ENCODE measurements around the gene CCDC141.

CCDC141 gene

DNA sequence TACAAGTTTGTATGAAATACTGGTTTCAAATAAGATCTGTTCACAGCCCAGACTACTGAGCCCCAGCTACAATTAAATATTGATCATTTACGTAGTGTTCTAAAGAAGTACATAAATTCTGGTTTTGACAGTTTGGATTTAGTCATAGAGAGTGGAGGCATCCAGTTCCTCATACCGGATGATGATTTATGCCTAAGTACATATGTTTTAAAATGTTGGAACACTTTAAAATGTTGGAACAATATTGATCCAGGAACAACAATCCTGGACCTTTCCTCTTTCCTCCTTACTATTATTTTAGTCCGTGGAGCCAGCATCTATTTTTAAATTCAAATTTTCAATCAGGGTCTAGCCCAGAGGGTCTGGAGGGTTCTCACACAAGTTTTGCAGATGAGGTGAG, 220.0 kb downstream of the CCDC141 start:
- DNase-seq (ENCODE audit: low read depth in 1 of 2, low spot score in 1 of 2), result no peak

DNA sequence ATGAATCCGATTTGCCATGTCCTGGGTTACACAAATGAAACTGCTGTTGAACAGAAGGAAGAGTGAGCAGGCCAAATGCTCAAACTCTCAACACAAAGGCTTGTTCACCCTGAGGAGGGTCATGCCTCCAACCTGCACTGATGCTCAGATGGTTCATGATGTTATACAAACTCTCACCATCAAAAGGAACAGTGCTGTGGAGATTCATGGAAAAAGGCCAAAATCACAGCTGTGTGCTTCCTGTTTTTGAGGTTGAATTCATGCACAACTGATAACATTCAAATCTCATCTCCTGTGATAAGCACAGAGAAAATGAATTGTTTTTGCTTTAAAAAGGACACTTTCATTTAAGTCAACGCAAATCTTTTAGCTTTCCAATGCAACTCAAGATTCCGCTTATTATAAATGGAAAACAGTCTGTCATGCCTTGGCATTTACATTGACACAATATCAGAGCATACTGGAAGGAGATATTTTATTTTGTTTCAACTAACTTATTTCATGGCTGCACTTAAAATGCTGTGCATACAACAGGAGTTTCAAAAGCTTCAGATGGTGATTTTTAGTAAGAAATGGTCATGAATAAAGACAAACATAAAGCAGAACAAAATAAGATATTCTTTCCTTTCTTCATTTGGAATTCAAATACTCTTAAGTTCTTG, 220.5 kb downstream of the CCDC141 start:
- DNase-seq (ENCODE audit: low read depth in 1 of 2, low spot score in 1 of 2), result no peak

DNA sequence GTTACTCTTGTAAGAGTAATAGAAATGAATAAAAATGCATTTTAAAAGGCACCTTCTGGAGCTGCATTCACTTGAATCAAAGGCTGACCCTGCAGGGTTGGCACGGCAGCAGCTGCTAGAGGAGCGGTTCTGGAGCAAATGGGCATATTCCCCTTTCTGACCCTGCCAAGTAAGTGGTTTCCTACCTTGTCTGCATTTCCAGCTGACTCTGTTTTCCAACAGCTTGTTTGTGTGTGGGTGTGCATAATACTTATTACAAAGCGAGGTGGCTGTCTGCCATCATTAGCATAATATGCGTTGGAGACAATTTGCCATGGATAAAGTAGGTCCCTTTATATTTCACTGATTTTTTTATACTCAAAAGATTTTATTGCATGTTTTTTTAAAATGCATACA, 221.5 kb downstream of the CCDC141 start:
- no peak for DNase-seq (ENCODE audit: low read depth in 1 of 2, low spot score in 1 of 2)

DNA sequence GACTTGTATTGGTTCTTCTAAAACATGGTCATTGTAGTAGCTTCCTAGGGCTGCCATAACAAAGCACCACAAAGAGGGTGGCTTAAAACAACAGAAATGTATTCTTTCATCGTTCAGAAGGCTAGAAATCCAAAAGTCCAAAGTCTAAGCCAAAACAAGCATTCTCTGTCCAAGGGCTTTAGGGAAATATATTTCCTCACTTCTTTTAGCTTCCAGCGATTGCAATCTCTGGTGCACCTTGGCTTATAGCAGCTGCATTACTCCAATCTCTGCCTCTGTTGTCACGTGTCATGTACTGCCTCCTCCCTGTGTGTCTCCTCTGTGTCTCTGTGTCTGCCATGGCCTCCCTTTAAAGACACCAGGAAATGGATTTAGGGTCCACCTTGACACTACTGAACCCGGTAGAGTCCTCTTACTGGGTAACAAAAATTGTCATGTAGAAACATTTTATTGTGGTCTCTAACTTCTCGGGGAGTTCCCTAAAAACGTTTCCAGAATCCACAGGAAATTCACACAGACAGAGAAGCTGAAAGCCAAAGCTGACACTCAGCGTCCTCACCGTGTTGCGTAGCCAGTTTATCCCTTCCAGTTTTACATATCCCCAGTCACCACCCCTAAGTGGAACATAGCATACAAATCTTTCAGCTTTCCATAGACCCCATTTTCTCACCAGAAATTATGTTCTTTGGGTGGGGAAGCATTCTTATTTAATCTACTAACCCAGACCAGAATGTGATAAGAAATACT, 222.0 kb downstream of the CCDC141 start:
- DNase-seq (ENCODE audit: low read depth in 1 of 2, low spot score in 1 of 2), result no peak

DNA sequence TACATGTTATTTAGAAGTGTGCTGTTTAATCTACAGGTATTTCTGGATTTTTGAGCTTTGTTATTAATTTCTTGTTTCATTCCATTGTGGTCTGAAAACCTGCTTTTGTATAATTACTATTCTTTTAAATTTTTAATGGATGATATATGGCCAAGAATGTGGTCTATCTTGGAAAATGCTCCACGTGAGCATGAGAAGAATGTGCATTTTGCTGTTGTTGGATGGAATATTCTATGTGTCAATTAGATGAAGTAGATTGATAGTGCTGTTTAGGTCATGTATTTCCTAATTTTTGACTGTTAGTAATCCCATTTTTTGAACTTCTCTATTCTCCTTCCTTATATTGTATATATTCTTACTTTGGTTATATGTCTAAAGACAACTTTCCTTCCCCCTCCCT, 222.8 kb downstream of the CCDC141 start:
- DNase-seq (ENCODE audit: low read depth in 1 of 2, low spot score in 1 of 2), result no peak

DNA sequence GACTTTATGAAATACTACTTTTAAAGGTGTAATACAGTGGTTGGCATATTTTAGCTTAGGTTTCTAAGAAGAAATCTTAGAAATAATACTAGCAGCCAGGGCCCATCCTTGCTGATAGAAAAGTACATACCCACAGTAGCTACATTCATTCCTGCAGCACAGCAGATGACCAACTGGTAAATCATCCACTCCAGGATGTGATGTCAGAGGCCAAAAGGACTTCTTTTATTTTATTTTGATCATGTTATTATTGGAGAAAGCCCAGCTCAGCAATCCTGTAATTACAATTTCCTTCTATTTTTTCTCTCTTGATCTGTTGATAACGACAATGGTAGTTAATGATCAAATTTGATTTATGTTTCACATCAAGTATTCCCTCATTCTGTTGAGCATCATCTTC, 224.8 kb downstream of the CCDC141 start:
- no peak for DNase-seq (ENCODE audit: low read depth in 1 of 2, low spot score in 1 of 2)

DNA sequence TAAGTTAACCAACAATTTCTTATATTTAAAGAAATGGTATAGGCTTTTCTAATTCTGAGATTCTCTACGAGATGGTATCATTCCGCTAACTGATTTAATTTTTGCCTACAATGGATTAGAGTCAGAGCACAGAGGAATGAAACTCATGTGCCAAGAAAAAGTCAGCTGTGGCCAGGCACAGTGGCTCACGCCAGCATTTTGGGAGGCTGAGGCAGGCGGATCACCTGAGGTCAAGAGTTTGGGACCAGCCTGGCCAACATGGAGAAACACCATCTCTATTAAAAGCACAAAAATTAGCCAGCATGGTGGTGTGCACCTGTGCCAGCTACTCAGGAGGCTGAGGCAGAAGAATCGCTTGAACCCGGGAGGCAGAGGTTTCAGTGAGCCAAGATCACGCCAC, 225.8 kb downstream of the CCDC141 start:
- DNase-seq (ENCODE audit: low read depth in 1 of 2, low spot score in 1 of 2), result no peak

DNA sequence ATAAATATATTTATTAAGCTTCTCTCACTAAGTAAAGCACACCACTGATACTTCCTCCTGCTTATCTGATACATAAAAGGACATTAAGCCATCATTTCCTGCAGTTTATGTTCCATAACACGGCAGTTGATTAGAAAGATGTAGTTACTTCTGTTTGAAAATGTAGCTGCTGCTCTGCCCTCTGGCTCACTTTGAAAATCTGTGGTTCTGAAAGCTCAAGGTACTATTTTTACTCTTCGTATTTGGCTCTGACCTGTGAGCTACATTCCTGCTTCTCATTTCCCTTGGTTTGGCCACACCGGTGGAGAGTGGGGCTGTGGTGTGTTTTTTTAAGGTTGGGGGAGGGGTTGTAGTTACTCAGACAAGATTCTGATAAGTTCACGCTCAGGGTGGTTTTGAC, 229.9 kb downstream of the CCDC141 start:
- DNase-seq (ENCODE audit: low read depth in 1 of 2, low spot score in 1 of 2), result no peak

DNA sequence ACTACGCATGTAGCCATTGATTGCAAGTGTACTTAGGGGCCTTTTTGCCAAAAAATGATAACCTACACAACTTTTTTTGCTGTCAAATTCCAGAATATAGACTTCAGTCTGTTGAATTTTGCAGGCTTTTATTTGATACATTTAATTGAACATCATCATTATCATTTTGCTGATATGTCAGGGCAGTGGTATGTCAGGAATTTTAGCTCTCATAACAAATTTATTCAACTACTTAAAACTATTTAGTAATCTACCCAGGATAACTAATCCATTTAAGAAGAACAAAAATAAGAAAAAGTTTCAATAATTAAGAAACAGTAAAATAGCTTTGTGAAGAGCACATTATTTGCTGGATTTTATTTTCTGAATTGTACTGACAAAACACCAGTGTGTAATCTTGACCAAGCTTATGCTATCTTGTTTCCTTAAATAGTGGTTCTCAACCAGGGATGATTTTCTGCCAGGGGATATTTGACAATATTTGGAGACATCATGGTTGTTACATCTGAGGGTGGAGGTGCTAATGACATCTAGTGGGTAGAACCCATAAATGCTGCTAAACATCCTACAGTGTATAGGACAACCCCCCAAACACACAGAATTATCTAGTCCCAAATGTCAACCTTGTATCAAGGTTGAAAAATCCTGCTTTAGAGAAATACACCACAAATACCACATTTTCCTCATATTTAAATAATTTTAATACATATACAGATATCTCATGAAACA, 230.6 kb downstream of the CCDC141 start:
- DNase-seq (ENCODE audit: low read depth in 1 of 2, low spot score in 1 of 2), result no peak

DNA sequence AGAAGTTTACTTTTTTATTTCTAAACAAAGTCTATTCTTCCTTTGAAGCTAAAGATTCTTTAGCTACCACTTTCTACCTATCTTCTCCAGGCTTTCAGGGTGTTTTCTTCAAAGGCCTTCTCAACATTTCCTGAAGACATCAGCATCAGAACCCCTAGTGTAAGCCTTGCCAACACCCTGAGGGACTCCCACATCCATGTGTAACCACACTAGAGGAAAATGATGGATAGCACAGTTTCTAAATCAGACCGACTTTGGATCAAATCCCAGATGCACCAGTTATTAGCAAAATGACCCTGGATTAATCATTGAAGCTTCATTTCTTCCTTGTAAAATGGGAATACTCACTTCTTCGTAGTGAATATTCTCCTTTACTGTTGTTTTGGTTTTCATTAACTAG, 238.0 kb downstream of the CCDC141 start:
- DNase-seq (ENCODE audit: low read depth in 1 of 2, low spot score in 1 of 2), result no peak

DNA sequence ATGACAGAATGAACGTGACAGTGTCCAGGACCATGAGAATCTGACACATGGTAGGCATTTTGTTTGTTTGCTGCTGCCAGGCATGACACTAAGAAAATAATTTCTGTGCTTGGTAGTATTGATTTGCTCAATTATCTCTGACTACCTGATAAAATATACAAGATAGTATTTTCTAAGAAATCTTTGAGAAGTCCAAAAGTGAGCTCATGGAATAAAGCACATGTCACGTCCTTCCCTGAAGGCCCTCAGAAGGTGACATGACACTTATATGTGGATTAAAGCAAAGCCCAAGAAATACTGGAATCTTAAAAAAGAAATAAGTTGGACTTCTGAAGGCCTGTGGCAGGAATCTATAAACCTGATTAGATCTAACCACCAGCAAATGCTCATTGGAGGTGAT, 238.9 kb downstream of the CCDC141 start:
- no peak for DNase-seq (ENCODE audit: low read depth in 1 of 2, low spot score in 1 of 2)

DNA sequence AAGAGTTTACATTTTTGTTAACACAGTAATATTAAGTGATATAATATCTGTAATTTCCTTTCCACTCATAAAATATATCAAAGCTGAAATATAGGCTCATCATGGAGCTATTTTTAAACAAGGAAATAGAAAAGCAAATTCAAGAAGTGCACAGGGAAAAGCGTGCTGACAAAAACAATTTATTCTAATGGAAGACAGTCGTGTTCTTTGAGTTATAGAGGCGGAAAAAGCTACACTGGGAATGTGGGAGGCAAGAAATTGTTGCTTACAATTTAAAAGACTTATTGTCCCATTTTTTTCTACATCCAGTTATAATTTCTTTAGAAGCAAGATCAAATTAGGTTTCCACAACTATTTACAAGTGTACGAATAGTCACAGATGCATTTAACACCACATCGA, 239.5 kb downstream of the CCDC141 start:
- no peak for DNase-seq (ENCODE audit: low read depth in 1 of 2, low spot score in 1 of 2)

DNA sequence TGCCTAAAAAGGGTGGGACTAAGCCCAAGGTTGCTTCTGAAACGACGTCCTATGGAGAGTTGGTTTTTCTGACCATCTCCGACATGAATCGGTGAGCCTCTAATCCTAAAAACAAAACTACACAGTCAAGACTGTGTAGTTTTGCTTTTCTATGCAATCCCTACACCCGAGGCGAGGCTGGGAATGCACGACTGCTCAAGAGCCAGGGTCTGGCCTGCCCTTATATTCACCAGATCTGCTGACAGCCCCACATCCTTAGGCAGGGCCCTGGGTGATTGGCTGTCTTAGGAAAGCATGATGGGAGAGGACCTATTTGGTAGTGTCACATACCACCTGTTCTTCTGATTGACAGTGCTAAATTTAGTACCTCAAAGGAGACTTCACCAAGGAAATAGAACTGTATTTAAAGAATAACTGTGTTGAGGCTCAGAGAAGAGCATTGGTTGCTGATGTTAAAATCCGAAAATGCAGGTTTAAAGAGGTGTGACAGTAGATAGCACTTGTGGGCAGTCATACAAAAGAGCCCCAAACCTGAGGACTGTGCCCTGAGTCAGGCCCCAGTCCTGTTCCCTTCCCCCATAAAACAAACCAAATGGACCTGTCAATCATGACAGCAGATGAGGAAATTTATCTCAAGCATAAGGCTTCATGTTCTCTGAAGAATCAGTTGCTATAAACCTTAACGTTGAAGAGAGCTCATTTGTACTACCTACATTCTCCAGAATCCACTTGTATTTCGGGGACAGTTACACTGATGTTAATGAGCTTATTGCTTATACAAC, 242.5 kb downstream of the CCDC141 start, which contains the start of gene TTN:
Gene TTN, minus strand, starts transcription at position 197 of the 782 bp plus-strand sequence. CDS start 2,781 bp downstream, outside the sequence.
- DNase-seq (ENCODE audit: low read depth in 1 of 2, low spot score in 1 of 2), result no peak

DNA sequence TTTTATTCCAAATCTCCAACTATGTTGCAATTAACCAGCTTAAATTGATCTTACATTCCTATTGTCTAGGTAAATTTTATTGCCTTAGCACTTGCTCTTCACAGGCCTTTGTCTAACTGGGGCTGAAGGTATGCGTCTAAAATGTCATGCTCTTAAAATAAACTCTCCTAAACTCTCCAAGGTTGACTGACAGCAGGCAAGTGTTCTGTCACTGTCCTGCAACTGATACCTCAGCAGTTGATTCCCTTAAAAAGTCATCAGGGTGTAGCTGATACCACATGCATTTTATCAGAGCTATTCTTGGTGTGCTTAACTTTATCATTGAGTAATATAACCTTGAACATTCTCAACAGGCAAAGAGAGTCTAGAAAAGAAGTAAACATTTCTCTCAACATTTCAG, 243.4 kb downstream of the CCDC141 start:
- no peak for DNase-seq (ENCODE audit: low read depth in 1 of 2, low spot score in 1 of 2)

DNA sequence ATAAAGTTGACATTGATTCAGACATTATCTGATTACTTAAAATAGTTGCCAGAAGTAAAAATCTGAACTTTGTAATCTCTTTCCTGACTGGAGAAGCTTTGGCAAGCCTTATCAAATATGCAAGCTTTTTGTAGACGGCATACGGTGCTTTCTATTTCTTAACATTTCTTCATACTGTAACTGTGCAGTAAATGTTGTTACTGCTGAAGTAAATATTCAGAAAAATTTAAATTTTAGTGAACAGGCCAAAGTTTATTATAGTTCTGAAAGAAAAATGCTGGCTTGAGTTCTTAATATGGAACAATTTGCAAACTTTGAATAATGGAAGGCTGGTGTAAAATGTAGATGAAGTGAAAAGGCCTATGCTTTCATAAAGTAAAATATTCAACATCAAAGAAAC, 244.5 kb downstream of the CCDC141 start:
- no peak for DNase-seq (ENCODE audit: low read depth in 1 of 2, low spot score in 1 of 2)

DNA sequence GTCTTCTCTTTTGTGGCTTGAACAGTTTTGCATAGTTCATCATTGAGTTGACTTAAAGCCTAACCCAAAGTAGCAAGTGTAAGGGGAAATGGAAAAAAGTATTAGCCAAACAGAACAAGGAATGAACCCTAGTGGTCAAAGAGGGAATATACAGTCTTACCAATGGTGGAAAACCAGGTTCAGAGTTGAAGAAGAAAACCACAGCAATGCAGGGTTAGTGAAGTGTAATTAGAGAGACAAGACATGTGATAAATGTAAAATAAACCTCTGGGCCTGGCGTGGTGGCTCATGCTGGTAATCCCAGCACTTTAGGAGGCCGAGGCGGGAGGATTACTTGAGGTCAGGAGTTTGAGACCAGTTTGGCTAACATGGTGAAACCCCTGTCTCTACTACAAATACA, 245.1 kb downstream of the CCDC141 start:
- DNase-seq (ENCODE audit: low read depth in 1 of 2, low spot score in 1 of 2), result no peak

DNA sequence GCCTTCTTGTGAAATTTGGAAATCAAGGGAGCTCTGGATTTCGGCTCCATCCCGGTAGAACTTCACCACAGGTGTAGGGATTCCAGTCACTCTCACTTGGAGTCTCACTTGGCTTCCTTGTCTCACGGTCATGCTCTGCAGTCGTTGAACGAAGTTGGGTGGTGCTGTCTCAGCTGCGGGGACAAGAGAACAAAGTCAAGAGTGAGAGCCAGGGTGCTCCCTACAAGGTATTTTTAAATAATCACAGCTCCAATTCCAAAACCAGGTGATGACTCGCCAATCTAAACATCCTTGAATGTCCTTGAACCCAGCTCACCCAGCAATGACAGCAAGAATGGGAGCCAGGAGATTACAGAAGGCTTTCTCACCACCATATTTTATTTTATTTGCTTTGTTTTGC, 249.4 kb downstream of the CCDC141 start:
- DNase-seq (ENCODE audit: low read depth in 1 of 2, low spot score in 1 of 2), result no peak

DNA sequence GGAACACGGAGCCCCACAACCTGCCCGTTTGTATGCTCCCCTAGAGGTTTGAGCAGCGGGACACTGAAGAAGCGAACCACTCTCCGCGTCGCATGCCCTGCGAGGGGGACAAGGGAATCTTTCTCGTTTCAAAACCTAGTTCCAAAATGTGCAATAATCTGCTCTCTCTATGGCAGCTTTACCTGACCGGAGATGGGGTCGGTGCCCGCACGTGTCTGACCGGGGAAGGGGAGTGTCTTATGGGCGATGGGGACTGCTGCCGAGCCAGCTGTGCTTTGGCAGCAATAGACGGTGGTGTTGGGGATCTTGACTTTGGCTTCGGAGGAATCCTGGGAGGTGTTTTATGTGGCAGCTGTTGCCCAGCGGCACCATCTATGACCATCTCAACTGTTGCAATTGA, 250.6 kb downstream of the CCDC141 start:
- no peak for DNase-seq (ENCODE audit: low read depth in 1 of 2, low spot score in 1 of 2)

DNA sequence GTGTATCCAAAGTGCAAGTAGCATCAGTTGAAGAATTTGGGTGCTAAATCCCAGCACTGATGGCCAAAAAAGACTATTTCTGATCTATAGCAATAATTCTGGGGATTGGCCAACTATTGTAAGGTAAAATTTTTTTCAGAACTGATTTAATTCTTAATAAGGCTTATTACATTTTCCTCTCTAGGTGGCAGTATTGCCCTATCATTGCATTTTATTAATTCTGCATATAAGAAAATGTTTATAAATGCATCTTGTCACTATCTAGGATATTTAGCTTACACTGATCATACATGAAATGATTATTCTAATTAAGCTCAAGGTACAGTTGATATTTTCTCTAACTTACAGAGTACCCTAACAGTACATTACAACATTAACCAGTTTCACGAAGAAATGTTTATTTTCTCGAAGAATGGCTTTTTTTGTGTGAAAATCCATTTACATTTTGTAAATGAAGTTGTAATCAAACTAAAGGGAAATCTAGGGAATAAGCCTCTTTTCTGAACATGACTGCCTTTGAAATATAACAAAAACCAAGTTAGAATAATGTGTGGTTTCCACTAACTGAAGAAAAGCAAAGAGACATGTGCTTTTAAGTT, 253.8 kb downstream of the CCDC141 start:
- no peak for DNase-seq (ENCODE audit: low read depth in 1 of 2, low spot score in 1 of 2)

DNA sequence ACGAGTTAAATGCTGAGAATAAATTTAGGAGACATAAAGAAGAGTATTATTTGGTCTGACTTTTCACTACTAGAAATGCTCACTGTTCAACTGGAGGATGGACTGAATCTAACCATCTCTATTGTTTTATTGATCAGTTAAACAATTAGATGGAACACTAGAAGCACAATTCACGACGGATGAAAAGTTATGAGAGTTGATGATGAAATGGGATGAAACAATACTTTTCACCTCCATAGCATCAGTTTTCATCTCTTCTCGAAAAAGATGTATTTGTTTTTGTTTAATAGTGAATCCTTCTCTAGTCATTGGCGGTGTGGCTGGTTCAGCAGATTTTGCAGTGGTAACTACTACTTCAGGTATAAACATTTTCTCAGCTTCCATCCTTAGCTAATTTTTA, 262.0 kb downstream of the CCDC141 start:
- DNase-seq (ENCODE audit: low read depth in 1 of 2, low spot score in 1 of 2), result no peak

DNA sequence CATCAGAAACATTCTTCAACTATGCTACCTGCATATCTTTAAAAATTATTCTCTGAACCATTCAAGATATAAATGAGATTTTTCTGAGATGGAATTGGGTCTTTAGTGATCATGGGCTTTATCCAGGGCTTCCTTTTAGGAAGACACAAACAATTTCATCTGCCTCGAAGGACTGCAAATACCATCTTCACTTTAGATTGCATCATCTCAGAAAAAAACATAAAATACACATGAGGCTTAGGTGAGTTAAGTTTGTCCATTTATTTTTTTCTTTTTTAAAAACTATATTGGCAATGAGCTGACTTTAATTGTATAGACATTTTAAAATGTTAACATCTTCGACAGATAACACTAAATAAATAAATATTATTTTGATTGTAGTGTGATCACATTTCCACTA, 262.8 kb downstream of the CCDC141 start:
- no peak for DNase-seq (ENCODE audit: low read depth in 1 of 2, low spot score in 1 of 2)

Data from activated T-helper 1 cell treated with anti-CD3 and anti-CD28 coated beads, Interleukin-2, amount 50 U/mL, for 16 hours (primary cell).